H1 (cell line): ENCODE measurements around the gene TSHB. TPM values are rescaled to one million over a fixed set of nuclear protein-coding genes. Genes with fewer than 3 reads are reported as not detected.

ENCODE experiments used
- CTCF ChIA-PET: fragments of 300-600 bp; sonication (Branson Sonifier 250); formaldehyde crosslinking; loops from one replicate; lab custom pipeline; 2021; ENCODE audit not compliant: partially characterized antibody; lab: Charles Lee
- POLR2A ChIA-PET: fragments of 300-600 bp; sonication (Branson Sonifier 250); formaldehyde crosslinking; loops from one replicate; lab custom pipeline; 2021; ENCODE audit warnings: inconsistent platforms; ENCODE audit not compliant: partially characterized antibody; lab: Charles Lee
- DNase-seq, 2 experiments: peaks; one replicate each; pipeline versions ENCODE4 v3.0.0 to v3.0.0-alpha.2; 2010 to 2022; ENCODE audit warnings: low spot score in 2 of 2, low read depth in 1 of 2, mixed read lengths in 1 of 2
- FAIRE-seq: peaks from 2 replicates; lab custom pipeline; 2011; peaks lifted over from hg19 to GRCh38; lab: Jason Lieb, UNC
- H2AFZ ChIP-seq: 2 replicates; pipeline ENCODE4 v1.8.1; 2012; ENCODE audit warnings: low read length, inconsistent platforms
- H2AK5ac ChIP-seq: 2 replicates; pipeline ENCODE4 v1.6.1; 2013; ENCODE audit warnings: low read depth, low read length
- H2BK120ac ChIP-seq: replicated peaks from 2 replicates; pipeline ENCODE3; 2013; ENCODE audit warnings: low read depth, low read length, inconsistent platforms
- H2BK12ac ChIP-seq: 2 replicates; pipeline ENCODE4 v1.6.1; 2013; ENCODE audit warnings: low read depth, low read length
- H2BK15ac ChIP-seq: 2 replicates; pipeline ENCODE4 v1.6.1; 2013; ENCODE audit warnings: low read length
- H2BK20ac ChIP-seq: 2 replicates; pipeline ENCODE4 v1.6.1; 2013; ENCODE audit warnings: low read length
- H2BK5ac ChIP-seq: 2 replicates; pipeline ENCODE4 v1.6.1; 2013; ENCODE audit warnings: low read depth, low read length
- H3K14ac ChIP-seq: 2 replicates; pipeline ENCODE4 v1.6.1; 2013; ENCODE audit warnings: inconsistent platforms; ENCODE audit not compliant: insufficient read length
- H3K18ac ChIP-seq: 2 replicates; pipeline ENCODE4 v1.6.1; 2013; ENCODE audit warnings: low read length; ENCODE audit errors: extremely low read depth
- H3K23ac ChIP-seq: 2 replicates; pipeline ENCODE4 v1.6.1; 2013; ENCODE audit warnings: inconsistent platforms; ENCODE audit not compliant: insufficient read length
- H3K23me2 ChIP-seq: 2 replicates; pipeline ENCODE4 v1.6.1; 2013; ENCODE audit warnings: low read depth, low read length
- H3K27ac ChIP-seq: 2 replicates; pipeline ENCODE4 v1.6.1; 2011; ENCODE audit warnings: low read depth, low read length, inconsistent platforms
- H3K27me3 ChIP-seq, 4 experiments: replicated peaks in 1 of 4; 1 replicate in 1 of 4; 2 replicates in 3 of 4; pipeline versions ENCODE4 v1.6.1 to v1.8.1; 2011 to 2013; ENCODE audit warnings: low read length in 3 of 4, mild to moderate bottlenecking in 3 of 4, inconsistent platforms in 2 of 4, mixed read lengths in 2 of 4, moderate library complexity in 1 of 4; ENCODE audit not compliant: control insufficient read depth in 3 of 4, insufficient read depth in 3 of 4; ENCODE audit errors: extremely low read depth in 1 of 4
- H3K36me3 ChIP-seq, 4 experiments: 2 replicates each; pipeline versions ENCODE4 v1.6.1 to v1.8.1; 2011 to 2013; ENCODE audit warnings: mild to moderate bottlenecking in 4 of 4, low read length in 3 of 4, moderate library complexity in 2 of 4, control low read depth in 1 of 4, inconsistent platforms in 1 of 4; ENCODE audit not compliant: insufficient read depth in 4 of 4, control insufficient read depth in 2 of 4
- H3K4ac ChIP-seq: replicated peaks from 2 replicates; pipeline ENCODE3; 2013; ENCODE audit warnings: low read length, low read depth, mixed read lengths, inconsistent platforms; ENCODE audit not compliant: insufficient read length
- H3K4me1 ChIP-seq, 4 experiments: replicated peaks in 1 of 4; 1 replicate in 1 of 4; 2 replicates in 3 of 4; pipeline versions ENCODE4 v1.6.1 to v1.8.1; 2011 to 2013; ENCODE audit warnings: low read length in 3 of 4, inconsistent platforms in 2 of 4, mixed read lengths in 1 of 4; ENCODE audit not compliant: insufficient read depth in 4 of 4, control insufficient read depth in 3 of 4
- H3K4me2 ChIP-seq, 2 experiments: 2 replicates each; pipeline versions ENCODE4 v1.6.1 to v1.8.1; 2011 to 2013; ENCODE audit warnings: low read depth in 2 of 2, low read length in 2 of 2, control low read depth in 1 of 2, inconsistent platforms in 1 of 2, mild to moderate bottlenecking in 1 of 2; ENCODE audit not compliant: insufficient read depth in 1 of 2
- H3K4me3 ChIP-seq, 4 experiments: fragments of 200-600, 300-600 bp in 1 of 4; sonication (generic), shearing (Covaris generic), sonication (Bioruptor Twin) in 1 of 4; 2 replicates each; pipeline versions ENCODE4 v1.5.1 to v1.8.1; 2011 to 2016; ENCODE audit warnings: low read length in 4 of 4, low read depth in 3 of 4, control low read depth in 2 of 4, inconsistent platforms in 2 of 4, mild to moderate bottlenecking in 2 of 4, mixed read lengths in 1 of 4, moderate library complexity in 1 of 4; ENCODE audit not compliant: insufficient read depth in 2 of 4; ENCODE audit errors: extremely low read depth in 1 of 4
- H3K56ac ChIP-seq: replicated peaks from 2 replicates; pipeline ENCODE3; 2013; ENCODE audit warnings: low read depth, mild to moderate bottlenecking, mixed read lengths, low read length, inconsistent platforms; ENCODE audit not compliant: insufficient read length
- H3K79me1 ChIP-seq: 2 replicates; pipeline ENCODE4 v1.6.1; 2013; ENCODE audit warnings: low read depth, low read length, control low read depth
- H3K79me2 ChIP-seq, 2 experiments: 2 replicates each; pipeline versions ENCODE4 v1.6.1 to v1.8.1; 2012 to 2013; ENCODE audit warnings: low read length in 2 of 2, mild to moderate bottlenecking in 2 of 2, inconsistent platforms in 1 of 2; ENCODE audit not compliant: insufficient read depth in 2 of 2, control insufficient read depth in 1 of 2
- H3K9ac ChIP-seq, 4 experiments: replicated peaks in 1 of 4; 1 replicate in 1 of 4; 2 replicates in 3 of 4; pipeline versions ENCODE4 v1.6.1 to v1.8.1; 2011 to 2013; ENCODE audit warnings: low read depth in 3 of 4, low read length in 3 of 4, control low read depth in 2 of 4, mild to moderate bottlenecking in 2 of 4, moderate library complexity in 2 of 4, inconsistent platforms in 1 of 4; ENCODE audit errors: extremely low read depth in 1 of 4
- H3K9me3 ChIP-seq, 2 experiments: 2 replicates each; pipeline versions ENCODE4 v1.6.1 to v1.8.1; 2012 to 2013; ENCODE audit warnings: mild to moderate bottlenecking in 2 of 2, moderate library complexity in 2 of 2, control low read depth in 1 of 2, inconsistent platforms in 1 of 2, low read depth in 1 of 2, low read length in 1 of 2, mixed read lengths in 1 of 2; ENCODE audit not compliant: insufficient read depth in 2 of 2
- H4K20me1 ChIP-seq, 2 experiments: replicated peaks in 1 of 2; 2 replicates each; pipeline versions ENCODE3 to v1.8.1; 2011 to 2013; ENCODE audit warnings: inconsistent platforms in 2 of 2, low read length in 2 of 2, mild to moderate bottlenecking in 1 of 2; ENCODE audit not compliant: insufficient read depth in 2 of 2, control insufficient read depth in 1 of 2
- H4K5ac ChIP-seq: 2 replicates; pipeline ENCODE4 v1.6.1; 2013; ENCODE audit warnings: low read length, low read depth, mixed read lengths, inconsistent platforms; ENCODE audit not compliant: insufficient read length
- H4K8ac ChIP-seq: 2 replicates; pipeline ENCODE4 v1.8.0; 2013; ENCODE audit warnings: mild to moderate bottlenecking, moderate library complexity, low read length, inconsistent platforms; ENCODE audit not compliant: insufficient read depth; ENCODE audit errors: extremely low read depth
- H4K91ac ChIP-seq: replicated peaks from 2 replicates; pipeline ENCODE3; 2013; ENCODE audit warnings: low read length, mixed read lengths, inconsistent platforms; ENCODE audit not compliant: insufficient read length
- CREB1 ChIP-seq: IDR thresholded peaks from 2 replicates; pipeline ENCODE4 v1.6.1; 2012; ENCODE audit warnings: inconsistent platforms
- CTCF ChIP-seq, 3 experiments: IDR thresholded peaks; 1 replicate in 2 of 3; 2 replicates in 1 of 3; pipeline versions ENCODE4 v1.5.1 to v1.6.1; 2011; ENCODE audit warnings: low read length in 3 of 3, mild to moderate bottlenecking in 3 of 3, inconsistent platforms in 2 of 3, low read depth in 1 of 3, moderate library complexity in 1 of 3; ENCODE audit not compliant: insufficient read depth in 1 of 3; ENCODE audit errors: control extremely low read depth in 1 of 3
- MAX ChIP-seq: IDR thresholded peaks from 2 replicates; pipeline ENCODE4 v1.6.1; 2012; ENCODE audit warnings: inconsistent platforms
- NANOG ChIP-seq: IDR thresholded peaks from 2 replicates; pipeline ENCODE4 v1.6.1; 2011; ENCODE audit warnings: low read length, low read depth, mild to moderate bottlenecking, inconsistent platforms; ENCODE audit not compliant: insufficient read depth, poor library complexity, severe bottlenecking
- POLR2AphosphoS5 ChIP-seq: IDR thresholded peaks from 2 replicates; pipeline ENCODE4 v1.6.1; 2011; ENCODE audit warnings: low read depth, low read length
- SUZ12 ChIP-seq: fragments of 200-600 bp; sonication (generic); IDR thresholded peaks from 2 replicates; pipeline ENCODE4 v1.6.1; 2012; ENCODE audit warnings: mild to moderate bottlenecking, inconsistent platforms, low read length, moderate library complexity, mixed read lengths
- TAF7 ChIP-seq: optimal IDR thresholded peaks from 2 replicates; pipeline ENCODE3; 2011; ENCODE audit warnings: low read depth, mild to moderate bottlenecking, inconsistent platforms, low read length, moderate library complexity, borderline replicate concordance
- WGBS, 2 experiments: shearing (Covaris generic) in 1 of 2; methylation state at CpG; one replicate each; pipeline versions ENCODE4 v1.1.6 to v1.1.7; 2013 to 2015; ENCODE audit warnings: low lambda C conversion rate in 2 of 2, mixed read lengths in 2 of 2, inconsistent platforms in 1 of 2, low coverage in 1 of 2, missing lambda C conversion rate in 1 of 2; ENCODE audit not compliant: insufficient replicate concordance in 2 of 2, insufficient coverage in 1 of 2, insufficient read length in 1 of 2; ENCODE audit errors: extremely low coverage in 1 of 2, missing lambda C conversion rate in 1 of 2; 5-methylcytosine and 5-hydroxymethylcytosine counted together
- polyA plus RNA-seq, 7 experiments: library from polyadenylated mRNA; depleted of rRNA in 3 of 7; stranded (reverse) in 5 of 7; unstranded in 2 of 7; fragments of >200 nt in 5 of 7; fragments of 200-250 nt in 2 of 7; gene quantifications; 1 replicate in 5 of 7; 2 replicates in 1 of 7; 4 replicates in 1 of 7; pipeline versions ENCODE4 v1.2.1 to v1.2.3, GENCODE V29; 2011 to 2013; ENCODE audit warnings: missing spikeins in 2 of 7, mixed read lengths in 2 of 7
- total RNA-seq: library from RNA; stranded (reverse); fragmentation: NEBNext Ultra II Directional; extraction: Animal tissue kit (Norgen Biotek cat#: 25700); gene quantifications from 2 replicates; pipeline ENCODE4 v1.2.1, GENCODE V29; 2021
- TF ChIP-seq, protein P1 (sequence below): IDR thresholded peaks from 2 replicates; pipeline ENCODE4 v1.6.1; 2011; ENCODE audit warnings: low read length, improper control_type of control experiment

Gene TSHB
- total and polyA plus RNA-seq, 2 of the 8 experiments (the other 6 are each of a cell fraction or from before 2014, with no cell fraction given) = not detected

DNA sequence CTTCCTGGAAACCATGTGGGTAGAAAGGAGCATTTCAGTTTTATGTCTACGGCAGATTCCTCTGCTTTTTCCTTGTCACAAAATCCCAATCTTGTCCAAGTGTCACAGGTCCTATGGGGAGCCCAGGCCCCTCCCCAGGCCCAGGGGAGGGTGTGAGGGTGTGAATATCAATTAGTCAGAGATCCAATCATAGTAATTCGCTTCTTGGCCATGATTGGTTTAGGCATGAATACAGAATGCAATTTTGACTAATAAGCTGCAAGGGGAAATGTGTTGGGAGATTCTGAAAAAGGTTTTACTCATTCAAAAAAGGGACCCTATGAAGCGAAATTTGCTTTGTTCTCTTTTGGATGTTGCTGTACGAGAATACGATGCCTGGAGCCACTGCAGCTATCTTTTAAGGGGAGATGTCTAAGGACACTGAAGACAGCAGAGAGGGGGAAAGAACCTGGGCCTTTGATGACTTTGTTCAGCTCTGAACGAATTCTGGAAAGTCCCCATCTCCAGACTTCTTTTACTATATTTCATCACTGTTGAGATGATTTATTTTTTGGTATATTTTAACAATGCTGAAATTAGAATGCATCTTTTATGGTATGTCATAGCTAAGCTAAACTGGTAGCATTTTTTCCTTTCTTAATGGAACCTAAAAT, 41.5 kb downstream of the TSHB start:
- H3K9me3 ChIP-seq = no peaks in the 10 kb centered on the region
- no peak overlapping the region for H4K91ac ChIP-seq
- H2BK5ac ChIP-seq = no peak overlapping the region
- H3K23me2 ChIP-seq = no peaks in the 10 kb centered on the region
- no peak overlapping the region for H2BK20ac ChIP-seq
- FAIRE-seq (no peak), DNase-seq (no peak)
- 87% methylated on average over 6 of the region's 6 CpGs; no CpG with 5 or more reads in 1 of the 2 experiments for WGBS, 2 experiments
- H3K27me3 ChIP-seq = no peaks in the 10 kb centered on the region
- H3K36me3 ChIP-seq = no peaks in the 10 kb centered on the region
- H3K4me1 ChIP-seq = no peaks in the 10 kb centered on the region; a peak in 1 of 7 replicates
- H2AFZ ChIP-seq = no peak overlapping the region
- H4K8ac ChIP-seq = no peak overlapping the region
- no peak overlapping the region for H3K18ac ChIP-seq
- no peak overlapping the region for H2BK12ac ChIP-seq
- H4K20me1 ChIP-seq = no peaks in the 10 kb centered on the region
- no peak overlapping the region for H2BK120ac ChIP-seq
- H3K4me2 ChIP-seq = no peak overlapping the region
- no peak overlapping the region for H3K56ac ChIP-seq
- no peak overlapping the region for H3K4ac ChIP-seq
- H2BK15ac ChIP-seq = no peak overlapping the region
- H3K9ac ChIP-seq = no peak overlapping the region
- H2AK5ac ChIP-seq = no peak overlapping the region
- no peaks in the 10 kb centered on the region for H3K79me2 ChIP-seq
- H3K79me1 ChIP-seq = no peaks in the 10 kb centered on the region
- H3K14ac ChIP-seq = no peak overlapping the region
- H3K4me3 ChIP-seq = no peak overlapping the region
- POLR2A ChIA-PET = interaction anchor here (0.9 to 1.3 kb wide), 2 partner anchors 14 to 15 kb away, joined by 3 to 4 read pairs; no protein-coding TSS in a partner anchor
- H3K23ac ChIP-seq = no peak overlapping the region
- CTCF ChIA-PET = interaction anchor here (1.0 to 1.6 kb wide), 3 partner anchors 9 to 112 kb away, joined by 3 to 5 read pairs (median 5); no protein-coding TSS in a partner anchor
- no peak overlapping the region for H4K5ac ChIP-seq
- TF ChIP-seq CTCF (IDR thresholded peaks at IDR 0.05; ENCODE audit: control extremely low read depth in 1 of 3, insufficient read depth in 1 of 3, low read depth in 1 of 3, low read length in 3 of 3) (no peak), NANOG (no peak), SUZ12 (no peak), MAX (no peak), POLR2AphosphoS5 (no peak), TAF7 (no peak), CREB1 (no peak)
- TF ChIP-seq, protein P1, sequence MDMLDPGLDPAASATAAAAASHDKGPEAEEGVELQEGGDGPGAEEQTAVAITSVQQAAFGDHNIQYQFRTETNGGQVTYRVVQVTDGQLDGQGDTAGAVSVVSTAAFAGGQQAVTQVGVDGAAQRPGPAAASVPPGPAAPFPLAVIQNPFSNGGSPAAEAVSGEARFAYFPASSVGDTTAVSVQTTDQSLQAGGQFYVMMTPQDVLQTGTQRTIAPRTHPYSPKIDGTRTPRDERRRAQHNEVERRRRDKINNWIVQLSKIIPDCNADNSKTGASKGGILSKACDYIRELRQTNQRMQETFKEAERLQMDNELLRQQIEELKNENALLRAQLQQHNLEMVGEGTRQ = no peak
- H3K27ac ChIP-seq = no peak overlapping the region
